Neural cell (in vitro differentiated cells): Measurements from ENCODE around the gene SPAG8. TPM values are rescaled to one million over a fixed set of nuclear protein-coding genes. Genes with fewer than 3 reads are reported as not detected.

Experiments
- H2AFZ ChIP-seq: fragments of 200-600, 300-800 bp; sonication (generic), shearing (Covaris generic); 2 replicates; pipeline ENCODE4 v1.6.0; 2014; ENCODE audit warnings: low read depth, mild to moderate bottlenecking, antibody characterized with exemption, low read length, moderate library complexity
- H3F3A ChIP-seq: fragments of 200-600 bp; shearing (Covaris generic); 2 replicates; pipeline ENCODE4 v1.6.1; 2016; ENCODE audit warnings: mild to moderate bottlenecking, moderate library complexity, mixed read lengths, antibody characterized with exemption, low read length; ENCODE audit not compliant: insufficient read depth, poor library complexity, severe bottlenecking
- H3K27ac ChIP-seq: fragments of 200-600, 300-800 bp; sonication (generic), shearing (Covaris generic); 2 replicates; pipeline ENCODE4 v1.5.1; 2014; ENCODE audit warnings: mild to moderate bottlenecking, low read length, moderate library complexity
- H3K27me3 ChIP-seq: fragments of 300-800, 200-600 bp; sonication (generic), shearing (Covaris generic); 2 replicates; pipeline ENCODE4 v1.6.0; 2014; ENCODE audit warnings: mild to moderate bottlenecking, low read depth, low read length, moderate library complexity; ENCODE audit not compliant: insufficient read depth
- H3K36me3 ChIP-seq: fragments of 300-800, 200-600 bp; sonication (generic), shearing (Covaris generic); 2 replicates; pipeline ENCODE4 v1.5.1; 2014; ENCODE audit warnings: mild to moderate bottlenecking, antibody characterized with exemption, low read length, moderate library complexity; ENCODE audit not compliant: insufficient read depth
- H3K4me2 ChIP-seq: fragments of 300-800, 200-600 bp; sonication (generic), shearing (Covaris generic); 2 replicates; pipeline ENCODE4 v1.6.0; 2014; ENCODE audit warnings: mild to moderate bottlenecking, low read length
- H3K4me3 ChIP-seq: fragments of 300-800, 200-600 bp; sonication (generic), shearing (Covaris generic); 2 replicates; pipeline ENCODE4 v1.5.1; 2014; ENCODE audit warnings: mild to moderate bottlenecking, low read length, moderate library complexity
- H3K79me2 ChIP-seq: fragments of 200-600 bp; shearing (Covaris generic); replicated peaks from 2 replicates; pipeline ENCODE4 v1.6.0; 2014; ENCODE audit warnings: mild to moderate bottlenecking, low read length, moderate library complexity; ENCODE audit not compliant: insufficient read depth
- H3K9ac ChIP-seq: fragments of 300-800, 200-600 bp; sonication (generic), shearing (Covaris generic); 2 replicates; pipeline ENCODE4 v1.6.1; 2016; ENCODE audit warnings: mild to moderate bottlenecking, low read length, mixed read lengths
- H3K9me2 ChIP-seq: fragments of 200-600 bp; shearing (Covaris generic); 2 replicates; pipeline ENCODE4 v1.6.1; 2016; ENCODE audit warnings: mild to moderate bottlenecking, low read length, mixed read lengths; ENCODE audit not compliant: insufficient read depth
- H3K9me3 ChIP-seq: fragments of 200-600, 300-800 bp; sonication (generic), shearing (Covaris generic); 2 replicates; pipeline ENCODE4 v1.6.1; 2016; ENCODE audit warnings: mild to moderate bottlenecking, mixed run types, low read length, moderate library complexity, mixed read lengths
- H4K20me1 ChIP-seq: fragments of 200-600 bp; shearing (Covaris generic); 2 replicates; pipeline ENCODE4 v1.6.1; 2016; ENCODE audit warnings: mild to moderate bottlenecking, mixed run types; ENCODE audit not compliant: insufficient read depth
- EP300 ChIP-seq: fragments of 450-650 bp; conservative IDR thresholded peaks from 2 replicates; pipeline ENCODE4 v1.6.1; 2014; ENCODE audit warnings: antibody characterized with exemption, mild to moderate bottlenecking, moderate library complexity; ENCODE audit not compliant: poor library complexity, severe bottlenecking
- EZH2 ChIP-seq: fragments of 200-600, 300-800 bp; shearing (Covaris generic), sonication (generic); IDR thresholded peaks from 2 replicates; pipeline ENCODE4 v1.6.1; 2014; ENCODE audit warnings: antibody characterized with exemption, low read length, borderline replicate concordance, mild to moderate bottlenecking; ENCODE audit not compliant: insufficient read depth, poor library complexity, severe bottlenecking
- MXI1 ChIP-seq: fragments of 450-650 bp; conservative IDR thresholded peaks from 2 replicates; pipeline ENCODE4 v1.6.1; 2014; ENCODE audit warnings: antibody characterized with exemption, mild to moderate bottlenecking; ENCODE audit not compliant: poor library complexity, severe bottlenecking
- POLR2AphosphoS5 ChIP-seq: IDR thresholded peaks from 2 replicates; pipeline ENCODE4 v1.6.1; 2012
- RAD21 ChIP-seq: fragments of 450-650 bp; conservative IDR thresholded peaks from 2 replicates; pipeline ENCODE4 v1.6.1; 2014; ENCODE audit warnings: antibody characterized with exemption, mild to moderate bottlenecking, moderate library complexity
- SMC3 ChIP-seq: fragments of 450-650 bp; conservative IDR thresholded peaks from 2 replicates; pipeline ENCODE4 v1.6.1; 2014; ENCODE audit warnings: antibody characterized with exemption, mild to moderate bottlenecking, moderate library complexity; ENCODE audit not compliant: poor library complexity
- TAF1 ChIP-seq: IDR thresholded peaks from 2 replicates; pipeline ENCODE4 v1.6.1; 2012; ENCODE audit warnings: low read depth
- polyA plus RNA-seq: library from polyadenylated mRNA; depleted of rRNA; stranded (reverse); fragments of >200 nt; gene quantifications from 2 replicates; pipeline ENCODE4 v1.2.3, GENCODE V29; 2014
- TF ChIP-seq, protein P1 (sequence below): IDR thresholded peaks from 2 replicates; pipeline ENCODE4 v1.6.1; 2012; ENCODE audit warnings: borderline replicate concordance
- TF ChIP-seq, protein P2 (sequence below): fragments of 450-650 bp; IDR thresholded peaks from 2 replicates; pipeline ENCODE4 v1.5.1; 2014; ENCODE audit warnings: antibody characterized with exemption, mild to moderate bottlenecking, moderate library complexity; ENCODE audit not compliant: poor library complexity, severe bottlenecking

SPAG8 gene
- polyA plus RNA-seq, 1 donor from 2014 or later = 2.9 TPM

DNA sequence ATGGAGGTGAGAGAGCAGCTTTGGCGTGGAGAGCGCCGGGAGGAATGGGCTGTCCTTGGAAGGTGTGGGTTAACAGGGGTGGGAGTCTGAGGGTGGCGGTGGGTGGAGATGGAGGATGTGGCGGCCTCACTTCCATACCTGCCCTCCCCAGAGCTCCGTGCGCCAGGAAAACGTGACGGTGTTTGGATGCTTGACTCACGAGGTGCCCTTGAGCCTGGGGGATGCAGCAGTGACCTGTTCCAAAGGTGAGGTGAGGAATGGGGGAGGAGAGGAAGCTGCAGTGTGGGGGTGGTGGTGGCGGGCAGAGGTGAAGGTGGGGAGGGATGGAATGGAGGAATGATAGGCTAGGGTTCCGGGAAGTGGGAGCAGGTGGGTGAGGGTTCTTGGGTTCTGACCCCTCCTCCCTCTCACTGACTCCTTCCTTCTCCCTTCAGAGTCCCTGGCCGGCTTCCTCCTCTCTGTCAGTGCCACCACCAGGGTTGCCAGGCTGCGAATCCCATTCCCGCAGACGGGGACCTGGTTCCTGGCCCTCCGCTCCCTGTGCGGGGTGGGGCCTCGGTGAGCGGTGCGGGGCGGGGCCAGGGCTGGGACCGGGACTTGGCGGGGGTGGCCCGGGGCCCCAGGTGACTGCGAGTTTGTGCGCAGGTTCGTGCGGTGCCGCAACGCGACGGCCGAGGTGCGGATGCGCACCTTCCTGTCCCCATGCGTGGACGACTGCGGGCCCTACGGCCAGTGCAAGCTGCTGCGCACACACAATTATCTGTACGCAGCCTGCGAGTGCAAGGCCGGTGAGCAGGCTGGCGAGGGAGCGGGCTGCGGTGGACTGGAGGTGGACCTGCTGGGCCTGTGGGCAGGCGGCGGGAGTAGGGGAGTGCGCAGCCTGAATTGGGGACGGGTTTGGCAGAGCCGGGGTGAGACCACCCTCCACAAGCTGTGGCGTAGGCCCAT lies 34.0 kb upstream of the SPAG8 start:
- Histone ChIP-seq H3K27me3 (no peaks in the 10 kb centered on the region), H3K27ac (no peak overlapping the region), H3K4me3 (no peak overlapping the region)

DNA sequence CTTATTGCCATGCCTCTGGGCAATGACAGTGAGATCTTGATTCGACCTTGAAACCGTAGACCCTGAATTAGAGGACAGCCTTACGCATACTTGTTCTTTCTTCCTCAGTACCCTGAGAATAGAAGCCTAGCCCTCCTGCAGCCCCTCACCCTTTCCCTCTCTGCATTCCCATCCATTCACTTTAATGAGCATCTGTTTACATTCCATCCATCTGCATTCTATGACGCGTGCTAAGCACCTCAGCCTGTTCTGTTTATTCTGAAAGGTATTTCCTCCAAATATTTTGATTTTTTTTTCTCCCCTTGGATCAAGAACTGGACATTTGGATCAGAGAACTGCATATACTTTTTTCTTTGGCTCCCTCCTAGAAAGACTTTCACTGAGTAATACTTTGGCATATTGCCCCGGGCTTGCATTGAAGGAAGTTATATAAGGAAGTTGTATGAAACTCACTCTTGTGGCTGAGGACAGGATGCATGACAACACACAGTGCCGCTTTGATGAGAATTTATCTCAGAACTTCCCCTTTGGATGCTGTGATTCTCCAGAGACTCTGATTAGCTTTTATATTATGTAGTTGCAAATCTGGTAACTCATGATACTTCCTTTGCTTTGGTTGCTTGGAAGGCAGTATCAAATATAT lies 32.7 kb upstream of the SPAG8 start:
- no peaks in the 10 kb centered on the region for H3K9me2 ChIP-seq
- no peak overlapping the region for H2AFZ ChIP-seq
- H4K20me1 ChIP-seq = no peaks in the 10 kb centered on the region
- no peaks in the 10 kb centered on the region for H3K27me3 ChIP-seq
- no peak overlapping the region for H3K9ac ChIP-seq
- peaks cover 9% of the 10 kb centered on the region for H3K36me3 ChIP-seq
- no peak overlapping the region for H3K27ac ChIP-seq
- H3K4me3 ChIP-seq = no peak overlapping the region
- H3K79me2 ChIP-seq = no peaks in the 10 kb centered on the region
- TF ChIP-seq EP300 (no peak), SMC3 (no peak), POLR2AphosphoS5 (no peak), MXI1 (no peak), RAD21 (no peak)
- no peaks in the 10 kb centered on the region for H3F3A ChIP-seq
- H3K4me2 ChIP-seq = no peak overlapping the region
- no peaks in the 10 kb centered on the region for H3K9me3 ChIP-seq

More for the DNA sequence above, 34.0 kb upstream of the SPAG8 start:
- H2AFZ ChIP-seq = no peak overlapping the region
- no peaks in the 10 kb centered on the region for H3F3A ChIP-seq
- H3K36me3 ChIP-seq = peaks cover 9% of the 10 kb centered on the region
- H3K4me2 ChIP-seq = no peak overlapping the region
- no peak overlapping the region for H3K9ac ChIP-seq
- no peaks in the 10 kb centered on the region for H3K9me3 ChIP-seq
- TF ChIP-seq, protein P1, sequence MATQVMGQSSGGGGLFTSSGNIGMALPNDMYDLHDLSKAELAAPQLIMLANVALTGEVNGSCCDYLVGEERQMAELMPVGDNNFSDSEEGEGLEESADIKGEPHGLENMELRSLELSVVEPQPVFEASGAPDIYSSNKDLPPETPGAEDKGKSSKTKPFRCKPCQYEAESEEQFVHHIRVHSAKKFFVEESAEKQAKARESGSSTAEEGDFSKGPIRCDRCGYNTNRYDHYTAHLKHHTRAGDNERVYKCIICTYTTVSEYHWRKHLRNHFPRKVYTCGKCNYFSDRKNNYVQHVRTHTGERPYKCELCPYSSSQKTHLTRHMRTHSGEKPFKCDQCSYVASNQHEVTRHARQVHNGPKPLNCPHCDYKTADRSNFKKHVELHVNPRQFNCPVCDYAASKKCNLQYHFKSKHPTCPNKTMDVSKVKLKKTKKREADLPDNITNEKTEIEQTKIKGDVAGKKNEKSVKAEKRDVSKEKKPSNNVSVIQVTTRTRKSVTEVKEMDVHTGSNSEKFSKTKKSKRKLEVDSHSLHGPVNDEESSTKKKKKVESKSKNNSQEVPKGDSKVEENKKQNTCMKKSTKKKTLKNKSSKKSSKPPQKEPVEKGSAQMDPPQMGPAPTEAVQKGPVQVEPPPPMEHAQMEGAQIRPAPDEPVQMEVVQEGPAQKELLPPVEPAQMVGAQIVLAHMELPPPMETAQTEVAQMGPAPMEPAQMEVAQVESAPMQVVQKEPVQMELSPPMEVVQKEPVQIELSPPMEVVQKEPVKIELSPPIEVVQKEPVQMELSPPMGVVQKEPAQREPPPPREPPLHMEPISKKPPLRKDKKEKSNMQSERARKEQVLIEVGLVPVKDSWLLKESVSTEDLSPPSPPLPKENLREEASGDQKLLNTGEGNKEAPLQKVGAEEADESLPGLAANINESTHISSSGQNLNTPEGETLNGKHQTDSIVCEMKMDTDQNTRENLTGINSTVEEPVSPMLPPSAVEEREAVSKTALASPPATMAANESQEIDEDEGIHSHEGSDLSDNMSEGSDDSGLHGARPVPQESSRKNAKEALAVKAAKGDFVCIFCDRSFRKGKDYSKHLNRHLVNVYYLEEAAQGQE = no peak
- TF ChIP-seq MXI1 (no peak), RAD21 (no peak), EZH2 (no peak), POLR2AphosphoS5 (no peak), EP300 (no peak), SMC3 (no peak), TAF1 (no peak)
- TF ChIP-seq, protein P2, sequence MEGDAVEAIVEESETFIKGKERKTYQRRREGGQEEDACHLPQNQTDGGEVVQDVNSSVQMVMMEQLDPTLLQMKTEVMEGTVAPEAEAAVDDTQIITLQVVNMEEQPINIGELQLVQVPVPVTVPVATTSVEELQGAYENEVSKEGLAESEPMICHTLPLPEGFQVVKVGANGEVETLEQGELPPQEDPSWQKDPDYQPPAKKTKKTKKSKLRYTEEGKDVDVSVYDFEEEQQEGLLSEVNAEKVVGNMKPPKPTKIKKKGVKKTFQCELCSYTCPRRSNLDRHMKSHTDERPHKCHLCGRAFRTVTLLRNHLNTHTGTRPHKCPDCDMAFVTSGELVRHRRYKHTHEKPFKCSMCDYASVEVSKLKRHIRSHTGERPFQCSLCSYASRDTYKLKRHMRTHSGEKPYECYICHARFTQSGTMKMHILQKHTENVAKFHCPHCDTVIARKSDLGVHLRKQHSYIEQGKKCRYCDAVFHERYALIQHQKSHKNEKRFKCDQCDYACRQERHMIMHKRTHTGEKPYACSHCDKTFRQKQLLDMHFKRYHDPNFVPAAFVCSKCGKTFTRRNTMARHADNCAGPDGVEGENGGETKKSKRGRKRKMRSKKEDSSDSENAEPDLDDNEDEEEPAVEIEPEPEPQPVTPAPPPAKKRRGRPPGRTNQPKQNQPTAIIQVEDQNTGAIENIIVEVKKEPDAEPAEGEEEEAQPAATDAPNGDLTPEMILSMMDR = no peak
- no peaks in the 10 kb centered on the region for H3K79me2 ChIP-seq
- H4K20me1 ChIP-seq = no peaks in the 10 kb centered on the region
- no peaks in the 10 kb centered on the region for H3K9me2 ChIP-seq
